Mesendoderm (in vitro differentiated cells): Measurements from ENCODE around the gene MCAM.

Experiments
- DNase-seq: peaks from one replicate; pipeline ENCODE4 v3.0.0; 2013
- H2AK5ac ChIP-seq: 2 replicates; pipeline ENCODE4 v1.6.1; 2013; ENCODE audit warnings: low read length, inconsistent platforms
- H2BK120ac ChIP-seq: 2 replicates; pipeline ENCODE4 v1.6.1; 2013; ENCODE audit warnings: low read depth, mild to moderate bottlenecking, low read length, moderate library complexity, mixed read lengths
- H2BK15ac ChIP-seq: replicated peaks from 2 replicates; pipeline ENCODE4 v1.6.1; 2013; ENCODE audit warnings: low read depth, mild to moderate bottlenecking, moderate library complexity
- H2BK5ac ChIP-seq: 2 replicates; pipeline ENCODE4 v1.6.1; 2013; ENCODE audit warnings: low read length, inconsistent platforms
- H3K18ac ChIP-seq: 2 replicates; pipeline ENCODE4 v1.6.1; 2013; ENCODE audit warnings: mild to moderate bottlenecking, low read length, mixed read lengths
- H3K23ac ChIP-seq: one replicate; pipeline ENCODE4 v1.6.1; 2013; ENCODE audit warnings: low read length
- H3K27ac ChIP-seq: 2 replicates; pipeline ENCODE4 v1.5.1; 2013; ENCODE audit warnings: low read depth, mild to moderate bottlenecking, inconsistent platforms, low read length, moderate library complexity
- H3K27me3 ChIP-seq: 2 replicates; pipeline ENCODE4 v1.6.1; 2013; ENCODE audit warnings: low read length, control low read depth, mild to moderate bottlenecking, inconsistent platforms; ENCODE audit not compliant: insufficient read depth, poor library complexity
- H3K36me3 ChIP-seq: 2 replicates; pipeline ENCODE4 v1.6.1; 2013; ENCODE audit warnings: low read length, inconsistent platforms; ENCODE audit not compliant: control insufficient read depth, insufficient read depth
- H3K4ac ChIP-seq: one replicate; pipeline ENCODE4 v1.6.1; 2013; ENCODE audit warnings: low read depth, mild to moderate bottlenecking, low read length, moderate library complexity
- H3K4me1 ChIP-seq: 2 replicates; pipeline ENCODE4 v1.6.1; 2013; ENCODE audit warnings: low read depth, low read length, inconsistent platforms; ENCODE audit not compliant: control insufficient read depth
- H3K4me2 ChIP-seq: 2 replicates; pipeline ENCODE4 v1.6.1; 2013; ENCODE audit warnings: low read length
- H3K4me3 ChIP-seq: 2 replicates; pipeline ENCODE4 v1.5.1; 2013; ENCODE audit warnings: mild to moderate bottlenecking, low read length
- H3K56ac ChIP-seq: one replicate; pipeline ENCODE4 v1.6.1; 2013; ENCODE audit warnings: low read length
- H3K79me1 ChIP-seq: 2 replicates; pipeline ENCODE4 v1.6.1; 2013; ENCODE audit warnings: low read length, inconsistent platforms
- H3K79me2 ChIP-seq: 2 replicates; pipeline ENCODE4 v1.6.1; 2013; ENCODE audit warnings: mild to moderate bottlenecking, low read length; ENCODE audit not compliant: control insufficient read depth, insufficient read depth
- H3K9ac ChIP-seq: 2 replicates; pipeline ENCODE4 v1.6.1; 2013; ENCODE audit warnings: low read length, inconsistent platforms
- H4K5ac ChIP-seq: one replicate; pipeline ENCODE4 v1.6.1; 2013; ENCODE audit warnings: low read length
- H4K8ac ChIP-seq: one replicate; pipeline ENCODE4 v1.6.1; 2013; ENCODE audit warnings: low read depth, mild to moderate bottlenecking, control low read depth, low read length, moderate library complexity
- WGBS: extraction: QIAGEN DNeasy Blood & Tissue Kit; methylation state at CpG from one replicate; pipeline ENCODE4 v1.1.7; 2013; ENCODE audit warnings: low lambda C conversion rate, missing lambda C conversion rate; ENCODE audit not compliant: insufficient coverage; ENCODE audit errors: extremely low coverage; 5-methylcytosine and 5-hydroxymethylcytosine counted together

The MCAM gene

DNA sequence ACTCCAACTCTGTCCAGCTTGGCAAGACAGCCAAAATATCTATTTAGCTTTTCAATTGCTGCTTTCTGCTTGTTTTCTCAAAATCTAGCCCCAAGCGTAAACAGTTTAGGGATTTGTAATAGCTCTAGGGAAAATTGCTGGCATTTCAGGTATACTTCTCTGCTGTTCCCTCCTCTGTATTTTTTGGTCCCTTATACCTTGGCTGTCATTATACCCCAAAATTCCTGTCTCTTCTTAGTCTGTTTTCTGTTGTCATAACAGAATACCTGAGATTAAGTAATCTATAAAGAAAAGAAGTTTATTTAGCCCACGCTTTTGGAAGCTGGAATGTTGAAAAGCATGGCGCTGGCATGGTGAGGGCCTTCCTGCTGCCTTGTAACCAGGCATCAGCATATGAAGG, 23.5 kb downstream of the MCAM start:
- H3K9ac ChIP-seq, result no peak overlapping the region
- H3K79me2 ChIP-seq, result no peaks in the 10 kb centered on the region
- peaks cover 2% of the 10 kb centered on the region for H3K36me3 ChIP-seq
- no peak overlapping the region for H3K27ac ChIP-seq
- H3K23ac ChIP-seq, result no peak overlapping the region
- no peak overlapping the region for H4K5ac ChIP-seq
- H3K4me2 ChIP-seq, result no peak overlapping the region
- no peak overlapping the region for H3K56ac ChIP-seq
- no peak overlapping the region for H3K4me3 ChIP-seq
- no peak for DNase-seq
- H3K79me1 ChIP-seq, result no peaks in the 10 kb centered on the region
- H2BK15ac ChIP-seq, result no peak overlapping the region
- WGBS, result no CpG with 5 or more reads among the region's 3 CpGs
- no peak overlapping the region for H2BK5ac ChIP-seq
- H2BK120ac ChIP-seq, result no peak overlapping the region
- no peak overlapping the region for H4K8ac ChIP-seq
- no peak overlapping the region for H2AK5ac ChIP-seq
- no peak overlapping the region for H3K18ac ChIP-seq
- H3K4ac ChIP-seq, result no peak overlapping the region
- H3K27me3 ChIP-seq, result no peaks in the 10 kb centered on the region
- no peaks in the 10 kb centered on the region for H3K4me1 ChIP-seq

DNA sequence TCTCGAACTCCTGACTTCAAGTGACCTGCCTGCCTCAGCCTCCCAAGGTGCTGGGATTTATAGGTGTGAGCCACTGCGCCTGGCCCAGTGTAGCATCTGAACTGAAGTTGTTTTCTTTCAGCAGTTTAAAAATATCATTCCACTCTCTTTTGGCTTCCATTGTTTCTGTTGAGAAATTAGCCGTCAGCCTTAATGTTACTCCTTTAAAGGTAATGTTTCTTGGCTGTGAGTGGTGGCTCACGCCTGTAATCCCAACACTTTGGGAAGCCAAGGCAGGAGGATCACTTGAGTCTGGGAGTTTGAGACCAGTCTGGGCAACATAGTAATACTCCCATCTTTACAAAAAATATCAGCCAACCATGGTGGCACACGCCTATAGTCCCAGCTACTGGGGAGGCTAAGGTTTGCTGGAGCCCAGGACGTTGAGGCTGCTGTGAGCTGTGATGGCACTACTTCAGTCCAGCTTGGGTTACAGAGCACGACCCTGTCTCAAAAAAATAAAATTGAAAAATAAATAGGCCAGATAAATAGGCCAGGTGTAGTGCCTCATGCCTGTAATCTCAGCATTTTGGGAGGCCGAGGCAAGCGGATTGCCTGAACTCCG, 25.9 kb downstream of the MCAM start:
- no peak overlapping the region for H4K5ac ChIP-seq
- H3K18ac ChIP-seq, result no peak overlapping the region
- H2BK5ac ChIP-seq, result no peak overlapping the region
- WGBS, result no CpG with 5 or more reads among the region's 10 CpGs
- H3K27ac ChIP-seq, result no peak overlapping the region
- H3K4ac ChIP-seq, result no peak overlapping the region
- H3K56ac ChIP-seq, result no peak overlapping the region
- H3K4me3 ChIP-seq, result no peak overlapping the region
- DNase-seq, result no peak
- H2AK5ac ChIP-seq, result no peak overlapping the region
- H2BK120ac ChIP-seq, result no peak overlapping the region
- no peaks in the 10 kb centered on the region for H3K79me2 ChIP-seq
- no peaks in the 10 kb centered on the region for H3K4me1 ChIP-seq
- peaks cover 4% of the 10 kb centered on the region for H3K36me3 ChIP-seq
- H3K79me1 ChIP-seq, result no peaks in the 10 kb centered on the region
- no peak overlapping the region for H2BK15ac ChIP-seq
- no peak overlapping the region for H3K23ac ChIP-seq
- H3K9ac ChIP-seq, result no peak overlapping the region
- H3K27me3 ChIP-seq, result no peaks in the 10 kb centered on the region
- no peak overlapping the region for H3K4me2 ChIP-seq
- H4K8ac ChIP-seq, result no peak overlapping the region

DNA sequence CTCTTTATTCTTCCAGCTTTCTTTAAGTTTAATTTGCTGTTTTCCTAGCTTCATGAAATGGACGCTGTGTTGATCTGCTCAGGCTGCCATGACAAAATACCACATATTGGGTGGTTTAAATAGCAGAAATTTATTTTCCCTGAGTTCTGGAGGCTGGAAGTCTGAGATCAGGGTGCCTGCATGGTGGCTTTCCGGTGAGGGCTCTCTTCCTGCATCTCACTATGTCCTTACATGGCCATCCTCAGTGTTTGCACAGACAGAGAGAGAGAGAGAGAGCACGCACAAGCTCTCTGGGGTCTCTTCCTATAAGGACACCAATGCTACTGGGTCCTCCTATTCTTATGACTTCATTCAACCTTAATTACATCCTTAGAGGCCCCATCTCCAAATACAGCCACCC, 28.7 kb downstream of the MCAM start:
- Histone ChIP-seq H3K23ac (no peak overlapping the region), H3K9ac (no peak overlapping the region), H4K8ac (no peak overlapping the region), H2BK5ac (no peak overlapping the region), H3K79me2 (no peaks in the 10 kb centered on the region), H3K4me3 (no peak overlapping the region), H3K4me2 (no peak overlapping the region), H3K36me3 (peaks cover 4% of the 10 kb centered on the region), H3K79me1 (no peaks in the 10 kb centered on the region), H2AK5ac (no peak overlapping the region), H4K5ac (no peak overlapping the region), H2BK15ac (no peak overlapping the region), H3K27ac (no peak overlapping the region), H3K27me3 (no peaks in the 10 kb centered on the region), H3K56ac (no peak overlapping the region), H2BK120ac (no peak overlapping the region), H3K4ac (no peak overlapping the region), H3K18ac (no peak overlapping the region), H3K4me1 (no peaks in the 10 kb centered on the region)
- no CpG with 5 or more reads among the region's 3 CpGs for WGBS
- no peak for DNase-seq

DNA sequence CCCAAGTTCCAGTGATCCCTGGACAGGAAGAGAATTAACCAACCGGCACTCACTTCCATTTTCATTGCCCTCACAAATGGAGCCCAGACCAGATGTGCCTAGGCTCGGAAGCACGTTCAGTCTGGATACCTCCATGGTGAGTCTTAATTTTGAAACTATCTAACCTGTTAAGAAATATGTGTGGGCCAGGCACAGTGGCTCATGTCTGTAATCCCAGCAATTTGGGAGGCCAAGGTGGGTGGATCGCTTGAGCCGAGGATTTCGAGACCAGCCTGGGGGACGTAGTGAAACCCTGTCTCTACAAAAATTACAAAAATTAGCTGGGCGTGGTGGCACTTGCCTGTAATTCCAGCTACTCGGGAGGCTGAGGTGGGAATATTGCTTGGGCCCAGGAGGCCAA, 31.5 kb downstream of the MCAM start:
- Histone ChIP-seq H4K5ac (no peak overlapping the region), H3K27me3 (no peaks in the 10 kb centered on the region), H3K79me1 (no peaks in the 10 kb centered on the region), H3K4me3 (no peak overlapping the region), H3K56ac (no peak overlapping the region), H3K4me2 (no peak overlapping the region), H3K4me1 (no peaks in the 10 kb centered on the region), H2AK5ac (no peak overlapping the region), H3K27ac (no peak overlapping the region), H4K8ac (no peak overlapping the region), H3K36me3 (peaks cover 4% of the 10 kb centered on the region), H3K9ac (no peak overlapping the region), H3K79me2 (no peaks in the 10 kb centered on the region), H3K4ac (no peak overlapping the region), H2BK15ac (no peak overlapping the region), H2BK120ac (no peak overlapping the region), H3K23ac (no peak overlapping the region), H2BK5ac (no peak overlapping the region), H3K18ac (no peak overlapping the region)
- no CpG with 5 or more reads among the region's 9 CpGs for WGBS
- no peak for DNase-seq

DNA sequence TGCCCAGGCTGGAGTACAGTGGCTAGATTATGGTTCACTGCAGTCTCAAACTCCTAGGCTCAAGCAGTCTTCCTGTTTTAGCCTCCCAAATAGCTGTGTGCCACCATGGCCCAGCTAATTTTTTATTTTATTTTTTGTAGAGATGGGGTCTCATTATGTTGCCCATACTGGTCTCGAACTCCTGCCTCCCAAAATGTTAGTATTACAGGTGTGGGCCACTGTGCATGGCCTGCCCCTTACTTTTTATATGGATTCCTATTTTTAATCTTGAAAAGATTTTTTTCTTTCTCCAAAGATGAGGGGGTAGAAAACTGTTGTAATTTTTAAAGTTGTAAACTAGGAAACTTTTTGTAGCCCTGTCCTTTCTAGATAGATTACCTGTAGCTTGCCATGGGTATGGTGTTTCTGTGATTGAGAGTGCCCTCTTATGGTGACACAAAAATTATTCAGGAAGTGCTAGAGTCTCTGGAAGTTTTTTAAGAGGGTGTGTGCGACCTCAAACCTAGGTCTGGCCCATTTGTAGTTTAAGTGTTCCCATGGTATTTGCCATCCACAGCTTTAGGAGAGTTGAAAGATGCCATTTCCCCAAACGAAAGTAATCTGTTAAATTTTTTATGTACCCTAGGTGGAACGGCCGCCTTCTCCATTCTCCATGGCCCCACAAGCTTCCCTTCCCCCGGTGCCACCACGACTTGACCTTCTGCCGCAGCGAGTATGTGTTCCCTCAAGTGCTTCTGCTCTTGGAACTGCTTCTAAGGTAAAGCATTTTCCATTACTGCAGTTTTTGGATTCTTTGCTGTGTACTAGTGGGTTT, 32.4 kb downstream of the MCAM start:
- H3K56ac ChIP-seq, result no peak overlapping the region
- H3K4ac ChIP-seq, result no peak overlapping the region
- no peak overlapping the region for H2BK15ac ChIP-seq
- H3K23ac ChIP-seq, result no peak overlapping the region
- DNase-seq, result peak; percentile 66
- no peak overlapping the region for H3K27ac ChIP-seq
- H3K79me2 ChIP-seq, result no peaks in the 10 kb centered on the region
- no peak overlapping the region for H4K5ac ChIP-seq
- no peaks in the 10 kb centered on the region for H3K79me1 ChIP-seq
- H3K18ac ChIP-seq, result no peak overlapping the region
- no peak overlapping the region for H2AK5ac ChIP-seq
- no peaks in the 10 kb centered on the region for H3K27me3 ChIP-seq
- no peak overlapping the region for H2BK5ac ChIP-seq
- WGBS, result no CpG with 5 or more reads among the region's 9 CpGs
- H3K4me3 ChIP-seq, result no peak overlapping the region
- H3K36me3 ChIP-seq, result peaks cover 4% of the 10 kb centered on the region
- H3K4me1 ChIP-seq, result no peaks in the 10 kb centered on the region
- no peak overlapping the region for H3K9ac ChIP-seq
- no peak overlapping the region for H2BK120ac ChIP-seq
- H3K4me2 ChIP-seq, result no peak overlapping the region
- H4K8ac ChIP-seq, result no peak overlapping the region
